Measurements from ENCODE around the gene DLGAP1.

Gene DLGAP1

GRCh38 chr18:3499501-3499900 is 955.6 kb downstream of the DLGAP1 start:
- Histone ChIP-seq H3K9me2 (replicated peaks; ENCODE audit: insufficient read depth, low read length) (no peaks in the 10 kb centered on the region), H3K4me3 (ENCODE audit: insufficient read depth, low read length, poor library complexity, severe bottlenecking) (no peak overlapping the region), H3K27me3 (ENCODE audit: low read length) (no peaks in the 10 kb centered on the region), H3K9ac (ENCODE audit: low read length) (no peak overlapping the region), H3K4me2 (ENCODE audit: low read depth, low read length, poor library complexity, severe bottlenecking) (no peak overlapping the region), H3K79me2 (ENCODE audit: insufficient read depth, low read length) (no peaks in the 10 kb centered on the region), H3F3A (ENCODE audit: insufficient read depth) (no peaks in the 10 kb centered on the region), H2AFZ (ENCODE audit: low read depth, low read length, severe bottlenecking) (no peak overlapping the region), H3K9me3 (ENCODE audit: insufficient read depth, low read length) (no peaks in the 10 kb centered on the region), H3K27ac (ENCODE audit: low read depth, low read length) (no peak overlapping the region), H3K36me3 (ENCODE audit: low read length) (no peaks in the 10 kb centered on the region), H4K20me1 (ENCODE audit: low read depth, low read length) (no peaks in the 10 kb centered on the region)
- TF ChIP-seq EZH2phosphoT487 (conservative IDR thresholded peaks at IDR 0.05; ENCODE audit: low read length) = no peak
- no peak for TF ChIP-seq CTCF (IDR thresholded peaks at IDR 0.05; ENCODE audit: insufficient read depth, low read length, poor library complexity, severe bottlenecking)

GRCh38 chr18:3498698-3499471 is 956.2 kb downstream of the DLGAP1 start:
- H3K9ac ChIP-seq (ENCODE audit: low read length) = no peak overlapping the region
- no peak overlapping the region for H3K4me3 ChIP-seq (ENCODE audit: insufficient read depth, low read length, poor library complexity, severe bottlenecking)
- no peak overlapping the region for H3K4me2 ChIP-seq (ENCODE audit: low read depth, low read length, poor library complexity, severe bottlenecking)

GRCh38 chr18:3495691-3496430 is 959.2 kb downstream of the DLGAP1 start:
- Histone ChIP-seq H3K9me2 (replicated peaks; ENCODE audit: insufficient read depth, low read length) (no peaks in the 10 kb centered on the region), H3K27me3 (ENCODE audit: low read length) (no peaks in the 10 kb centered on the region), H3K4me2 (ENCODE audit: low read depth, low read length, poor library complexity, severe bottlenecking) (no peak overlapping the region), H3K9me3 (ENCODE audit: insufficient read depth, low read length) (no peaks in the 10 kb centered on the region), H3K9ac (ENCODE audit: low read length) (no peak overlapping the region), H3F3A (ENCODE audit: insufficient read depth) (no peaks in the 10 kb centered on the region), H3K79me2 (ENCODE audit: insufficient read depth, low read length) (no peaks in the 10 kb centered on the region), H4K20me1 (ENCODE audit: low read depth, low read length) (no peaks in the 10 kb centered on the region), H3K27ac (ENCODE audit: low read depth, low read length) (no peak overlapping the region), H2AFZ (ENCODE audit: low read depth, low read length, severe bottlenecking) (no peak overlapping the region), H3K36me3 (ENCODE audit: low read length) (no peaks in the 10 kb centered on the region), H3K4me3 (ENCODE audit: insufficient read depth, low read length, poor library complexity, severe bottlenecking) (no peak overlapping the region)
- TF ChIP-seq EZH2phosphoT487 (conservative IDR thresholded peaks at IDR 0.05; ENCODE audit: low read length) (no peak), CTCF (IDR thresholded peaks at IDR 0.05; ENCODE audit: insufficient read depth, low read length, poor library complexity, severe bottlenecking) (no peak)

More at GRCh38 chr18:3498698-3499471, 956.2 kb downstream of the DLGAP1 start:
- Histone ChIP-seq H3K27ac (ENCODE audit: low read depth, low read length) (no peak overlapping the region), H3F3A (ENCODE audit: insufficient read depth) (no peaks in the 10 kb centered on the region), H3K9me3 (ENCODE audit: insufficient read depth, low read length) (no peaks in the 10 kb centered on the region), H3K36me3 (ENCODE audit: low read length) (no peaks in the 10 kb centered on the region), H4K20me1 (ENCODE audit: low read depth, low read length) (no peaks in the 10 kb centered on the region), H2AFZ (ENCODE audit: low read depth, low read length, severe bottlenecking) (no peak overlapping the region), H3K79me2 (ENCODE audit: insufficient read depth, low read length) (no peaks in the 10 kb centered on the region), H3K27me3 (ENCODE audit: low read length) (no peaks in the 10 kb centered on the region), H3K9me2 (replicated peaks; ENCODE audit: insufficient read depth, low read length) (no peaks in the 10 kb centered on the region)
- TF ChIP-seq CTCF (IDR thresholded peaks at IDR 0.05; ENCODE audit: insufficient read depth, low read length, poor library complexity, severe bottlenecking) (no peak), EZH2phosphoT487 (conservative IDR thresholded peaks at IDR 0.05; ENCODE audit: low read length) (no peak)
